HL-60 (cell line): ENCODE results near the gene DDX28.
A peak's percentile ranks its signal among the peaks of the same experiment; 100 is the strongest.
"Not testable (repeated sequence)": the region's sequence is repeated elsewhere in the genome, so short reads cannot be mapped to it uniquely, and the experiment has no call there.

Source experiments
- DNase-seq, 2 experiments: peaks; one replicate each; pipeline ENCODE4 v3.0.0-alpha.2; 2010 to 2020; ENCODE audit warnings: low read depth in 1 of 2, low spot score in 1 of 2
- H3K27ac ChIP-seq: fragments of 250-450 bp; sonication (Bioruptor Pico); replicated peaks from 2 replicates; pipeline ENCODE4 v1.5.1; 2020; ENCODE audit warnings: mild to moderate bottlenecking, moderate library complexity
- H3K27me3 ChIP-seq: fragments of 250-450 bp; sonication (Bioruptor Pico); 2 replicates; pipeline ENCODE4 v1.5.1; 2021; ENCODE audit warnings: mild to moderate bottlenecking, moderate library complexity; ENCODE audit not compliant: insufficient read depth, poor library complexity, severe bottlenecking
- H3K4me3 ChIP-seq: replicated peaks from 2 replicates; pipeline ENCODE4 v1.5.1; 2011; ENCODE audit warnings: mild to moderate bottlenecking, control low read depth, low read length; ENCODE audit not compliant: insufficient read depth
- GABPA ChIP-seq: IDR thresholded peaks from 2 replicates; pipeline ENCODE4 v1.6.1; 2012; ENCODE audit warnings: low read depth
- POLR2AphosphoS5 ChIP-seq: IDR thresholded peaks from 2 replicates; pipeline ENCODE4 v1.6.1; 2012; ENCODE audit warnings: low read depth
- SPI1 ChIP-seq: IDR thresholded peaks from 2 replicates; pipeline ENCODE4 v1.6.1; 2012; ENCODE audit warnings: low read depth, mild to moderate bottlenecking, borderline replicate concordance
- TF ChIP-seq, protein P1 (sequence below): IDR thresholded peaks from one replicate; pipeline ENCODE4 v1.5.1; 2011; ENCODE audit warnings: low read length, control low read depth, inconsistent platforms; ENCODE audit not compliant: insufficient read depth
- TF ChIP-seq, protein P2 (sequence below): IDR thresholded peaks from 2 replicates; pipeline ENCODE4 v1.6.1; 2012; ENCODE audit warnings: low read depth; ENCODE audit not compliant: insufficient replicate concordance

Gene DDX28

DNA sequence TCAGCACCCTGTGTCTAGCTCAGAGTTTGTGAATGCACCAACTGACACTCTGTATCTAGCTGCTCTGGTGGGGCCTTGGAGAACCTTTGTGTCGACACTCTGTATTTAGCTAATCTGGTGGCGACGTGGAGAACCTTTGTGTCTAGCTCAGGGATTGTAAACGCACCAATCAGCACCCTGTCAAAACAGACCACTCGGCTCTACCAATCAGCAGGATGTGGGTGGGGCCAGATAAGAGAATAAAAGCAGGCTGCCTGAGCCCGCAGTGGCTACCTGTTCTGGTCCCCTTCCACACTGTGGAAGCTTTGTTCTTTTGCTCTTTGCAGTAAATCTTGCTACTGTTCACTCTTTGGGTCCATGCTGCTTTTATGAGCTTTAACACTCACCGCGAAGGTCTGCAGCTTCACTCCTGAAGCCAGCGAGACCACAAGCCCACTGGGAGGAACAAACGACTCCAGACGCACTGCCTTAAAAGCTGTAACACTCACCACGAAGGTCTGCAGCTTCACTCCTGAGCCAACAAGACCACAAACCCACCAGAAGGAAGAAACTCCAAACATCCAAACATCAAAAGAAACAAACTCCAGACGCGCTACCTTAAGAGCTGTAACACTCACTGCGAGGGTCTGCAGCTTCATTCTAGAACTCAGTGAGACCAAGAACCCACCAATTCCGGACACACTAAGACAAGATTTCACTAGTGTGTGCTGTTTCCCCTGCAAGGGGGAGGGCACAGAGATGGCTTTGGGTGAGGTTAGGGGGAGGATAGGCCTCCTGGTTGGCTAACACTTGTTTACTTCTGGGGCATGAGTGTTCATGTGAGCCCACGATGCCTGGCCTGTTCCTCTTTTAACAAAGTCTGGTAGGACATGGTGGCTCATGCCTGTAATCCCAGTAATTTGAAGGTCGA, 24.0 kb downstream of the DDX28 start, which contains the start of gene DPEP2:
Gene DPEP2 (minus strand): TSS at position 706 of the 910 bp plus-strand sequence. CDS start 6,272 bp downstream, outside the sequence.
- DNase-seq: peak in 1 of 2 experiments; percentile 96
- not testable (repeated sequence) for H3K27me3 ChIP-seq
- peak; percentile 83; the same call in 1 of the 2 replicates for TF ChIP-seq POLR2AphosphoS5
- peak; percentile 98 for TF ChIP-seq SPI1
- Histone ChIP-seq H3K27ac (peak within 1 kb of the TSS; percentile 89), H3K4me3 (peak within 1 kb of the TSS; percentile 27)

DNA sequence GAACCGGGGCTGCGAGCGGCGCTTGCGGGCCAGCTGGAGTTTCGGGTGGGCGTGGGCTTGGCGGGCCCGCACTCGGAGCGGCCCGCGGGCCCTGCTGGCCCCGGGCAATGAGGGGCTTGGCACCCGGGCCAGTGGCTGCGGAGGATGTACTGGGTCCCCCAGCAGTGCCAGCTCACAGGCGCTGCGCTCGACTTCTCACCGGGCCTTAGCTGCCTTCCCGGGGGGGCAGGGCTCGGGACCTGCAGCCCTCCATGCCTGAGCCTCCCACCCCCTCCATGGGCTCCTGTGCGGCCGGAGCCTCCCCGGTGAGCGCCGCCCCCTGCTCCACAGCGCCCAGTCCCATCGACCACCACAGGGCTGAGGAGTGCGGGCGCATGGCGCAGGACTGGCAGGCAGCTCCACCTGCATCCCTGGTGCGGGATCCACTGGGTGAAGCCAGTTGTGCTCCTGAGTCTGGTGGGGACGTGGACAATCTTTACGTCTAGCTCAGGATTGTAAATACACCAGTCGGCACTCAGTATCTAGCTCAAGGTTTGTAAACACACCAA, 24.7 kb downstream of the DDX28 start:
- peak overlapping the region; percentile 89 for H3K27ac ChIP-seq
- not testable (repeated sequence) for H3K27me3 ChIP-seq, H3K4me3 ChIP-seq, DNase-seq

GRCh38 chr16:67996666-67997065, 26.4 kb downstream of the DDX28 start:
- no peak for DNase-seq
- Histone ChIP-seq H3K4me3 (no peak overlapping the region), H3K27ac (no peak overlapping the region), H3K27me3 (no peaks in the 10 kb centered on the region)
- TF ChIP-seq SPI1 (no peak), GABPA (no peak), POLR2AphosphoS5 (no peak)
- TF ChIP-seq, protein P1, sequence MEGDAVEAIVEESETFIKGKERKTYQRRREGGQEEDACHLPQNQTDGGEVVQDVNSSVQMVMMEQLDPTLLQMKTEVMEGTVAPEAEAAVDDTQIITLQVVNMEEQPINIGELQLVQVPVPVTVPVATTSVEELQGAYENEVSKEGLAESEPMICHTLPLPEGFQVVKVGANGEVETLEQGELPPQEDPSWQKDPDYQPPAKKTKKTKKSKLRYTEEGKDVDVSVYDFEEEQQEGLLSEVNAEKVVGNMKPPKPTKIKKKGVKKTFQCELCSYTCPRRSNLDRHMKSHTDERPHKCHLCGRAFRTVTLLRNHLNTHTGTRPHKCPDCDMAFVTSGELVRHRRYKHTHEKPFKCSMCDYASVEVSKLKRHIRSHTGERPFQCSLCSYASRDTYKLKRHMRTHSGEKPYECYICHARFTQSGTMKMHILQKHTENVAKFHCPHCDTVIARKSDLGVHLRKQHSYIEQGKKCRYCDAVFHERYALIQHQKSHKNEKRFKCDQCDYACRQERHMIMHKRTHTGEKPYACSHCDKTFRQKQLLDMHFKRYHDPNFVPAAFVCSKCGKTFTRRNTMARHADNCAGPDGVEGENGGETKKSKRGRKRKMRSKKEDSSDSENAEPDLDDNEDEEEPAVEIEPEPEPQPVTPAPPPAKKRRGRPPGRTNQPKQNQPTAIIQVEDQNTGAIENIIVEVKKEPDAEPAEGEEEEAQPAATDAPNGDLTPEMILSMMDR: no peak
- TF ChIP-seq, protein P2, sequence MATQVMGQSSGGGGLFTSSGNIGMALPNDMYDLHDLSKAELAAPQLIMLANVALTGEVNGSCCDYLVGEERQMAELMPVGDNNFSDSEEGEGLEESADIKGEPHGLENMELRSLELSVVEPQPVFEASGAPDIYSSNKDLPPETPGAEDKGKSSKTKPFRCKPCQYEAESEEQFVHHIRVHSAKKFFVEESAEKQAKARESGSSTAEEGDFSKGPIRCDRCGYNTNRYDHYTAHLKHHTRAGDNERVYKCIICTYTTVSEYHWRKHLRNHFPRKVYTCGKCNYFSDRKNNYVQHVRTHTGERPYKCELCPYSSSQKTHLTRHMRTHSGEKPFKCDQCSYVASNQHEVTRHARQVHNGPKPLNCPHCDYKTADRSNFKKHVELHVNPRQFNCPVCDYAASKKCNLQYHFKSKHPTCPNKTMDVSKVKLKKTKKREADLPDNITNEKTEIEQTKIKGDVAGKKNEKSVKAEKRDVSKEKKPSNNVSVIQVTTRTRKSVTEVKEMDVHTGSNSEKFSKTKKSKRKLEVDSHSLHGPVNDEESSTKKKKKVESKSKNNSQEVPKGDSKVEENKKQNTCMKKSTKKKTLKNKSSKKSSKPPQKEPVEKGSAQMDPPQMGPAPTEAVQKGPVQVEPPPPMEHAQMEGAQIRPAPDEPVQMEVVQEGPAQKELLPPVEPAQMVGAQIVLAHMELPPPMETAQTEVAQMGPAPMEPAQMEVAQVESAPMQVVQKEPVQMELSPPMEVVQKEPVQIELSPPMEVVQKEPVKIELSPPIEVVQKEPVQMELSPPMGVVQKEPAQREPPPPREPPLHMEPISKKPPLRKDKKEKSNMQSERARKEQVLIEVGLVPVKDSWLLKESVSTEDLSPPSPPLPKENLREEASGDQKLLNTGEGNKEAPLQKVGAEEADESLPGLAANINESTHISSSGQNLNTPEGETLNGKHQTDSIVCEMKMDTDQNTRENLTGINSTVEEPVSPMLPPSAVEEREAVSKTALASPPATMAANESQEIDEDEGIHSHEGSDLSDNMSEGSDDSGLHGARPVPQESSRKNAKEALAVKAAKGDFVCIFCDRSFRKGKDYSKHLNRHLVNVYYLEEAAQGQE: no peak

DNA sequence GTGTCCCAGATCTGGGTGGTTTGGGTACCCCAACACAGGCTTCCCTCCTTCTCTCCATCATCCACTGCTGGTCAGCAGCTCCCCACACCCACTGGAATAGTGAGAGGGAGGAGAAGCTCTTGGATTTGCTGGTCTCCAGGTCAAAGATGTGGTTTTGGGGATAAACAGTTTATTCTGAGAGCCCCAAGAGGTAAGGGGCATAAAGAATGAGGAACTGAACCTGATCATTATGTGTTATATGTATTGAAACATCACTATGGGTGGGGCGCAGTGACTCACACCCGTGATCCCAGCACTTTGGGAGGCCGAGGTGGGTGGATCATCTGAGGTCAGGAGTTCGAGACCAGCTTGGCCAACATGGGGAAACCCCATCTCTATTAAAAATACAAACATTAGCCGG, 27.6 kb downstream of the DDX28 start:
- H3K27ac ChIP-seq: no peak overlapping the region
- TF ChIP-seq, protein P1: no peak
- peak; percentile 16; the same call in 1 of the 2 replicates for TF ChIP-seq SPI1
- no peaks in the 10 kb centered on the region for H3K27me3 ChIP-seq
- no peak overlapping the region for H3K4me3 ChIP-seq
- peak in 1 of 2 experiments; percentile 48 for DNase-seq

DNA sequence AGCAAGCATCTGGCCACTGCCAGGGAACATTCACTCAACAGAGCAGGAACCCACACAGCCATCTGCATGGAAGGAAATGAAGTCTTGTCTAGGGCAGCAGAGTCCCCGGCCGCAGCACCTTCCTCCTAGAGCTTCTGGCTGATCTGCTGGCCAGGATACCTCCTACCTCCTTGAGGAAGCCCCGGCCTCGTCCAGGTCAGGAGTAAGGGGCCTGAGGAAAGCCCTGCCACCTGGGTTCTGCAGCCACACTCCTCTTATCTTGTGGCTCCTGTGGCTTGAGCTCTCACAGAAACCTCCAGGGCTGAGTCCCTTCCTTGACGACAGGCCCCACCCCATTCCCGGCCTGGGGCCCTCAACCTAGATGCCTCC, 29.0 kb downstream of the DDX28 start:
- peak; percentile 45 to 57 for DNase-seq
- H3K4me3 ChIP-seq, H3K27me3 ChIP-seq: not testable (repeated sequence)
- peak overlapping the region; percentile 73 for H3K27ac ChIP-seq
